Nephron progenitor cell (in vitro differentiated cells): ENCODE data around the gene MYH7.
A peak's percentile ranks its signal among the peaks of the same experiment; 100 is the strongest.

Source experiments
- DNase-seq: peaks from one replicate; pipeline ENCODE4 v3.0.0; 2021
- H3K27ac Mint-ChIP-seq: 2 replicates; pipeline ENCODE4 v1.8.0; 2021; ENCODE audit warnings: mild to moderate bottlenecking, moderate library complexity, mixed read lengths
- H3K27me3 Mint-ChIP-seq: 2 replicates; pipeline ENCODE4 v1.8.0; 2021; ENCODE audit warnings: mild to moderate bottlenecking, low read depth, mixed read lengths; ENCODE audit not compliant: poor library complexity
- H3K36me3 Mint-ChIP-seq: 2 replicates; pipeline ENCODE4 v1.8.0; 2021; ENCODE audit warnings: low read depth, mixed read lengths
- H3K4me1 Mint-ChIP-seq: 2 replicates; pipeline ENCODE4 v1.8.0; 2021; ENCODE audit warnings: mixed read lengths
- H3K4me3 Mint-ChIP-seq: 2 replicates; pipeline ENCODE4 v1.8.0; 2021; ENCODE audit warnings: mild to moderate bottlenecking, moderate library complexity, mixed read lengths
- H3K9me3 Mint-ChIP-seq: 2 replicates; pipeline ENCODE4 v1.8.0; 2021; ENCODE audit warnings: mild to moderate bottlenecking, moderate library complexity, mixed read lengths
- CTCF ChIP-seq: fragments of 200-600 bp; sonication (generic); IDR thresholded peaks from 2 replicates; pipeline ENCODE4 v1.5.0; 2021; ENCODE audit warnings: antibody characterized with exemption

The MYH7 gene

GRCh38 chr14:23478109-23478759, 42.8 kb upstream of the MYH7 start:
- Mint-ChIP-seq H3K4me1 (peaks cover 21% of the 10 kb centered on the region), H3K27me3 (peaks cover 3% of the 10 kb centered on the region), H3K27ac (no peak overlapping the region), H3K9me3 (no peaks in the 10 kb centered on the region), H3K4me3 (no peak overlapping the region), H3K36me3 (peaks cover 43% of the 10 kb centered on the region)
- peak; percentile 76 for TF ChIP-seq CTCF
- peak; percentile 63 for DNase-seq

GRCh38 chr14:23470947-23471346, 35.5 kb upstream of the MYH7 start:
- no peak for TF ChIP-seq CTCF
- H3K36me3 Mint-ChIP-seq = peaks cover 33% of the 10 kb centered on the region
- no peak for DNase-seq
- H3K27ac Mint-ChIP-seq = no peak overlapping the region
- H3K4me1 Mint-ChIP-seq = no peaks in the 10 kb centered on the region
- H3K9me3 Mint-ChIP-seq = no peaks in the 10 kb centered on the region
- H3K4me3 Mint-ChIP-seq = no peak overlapping the region
- peaks cover 7% of the 10 kb centered on the region for H3K27me3 Mint-ChIP-seq

- no peak overlapping the region for H3K4me3 Mint-ChIP-seq
- H3K4me1 Mint-ChIP-seq = no peaks in the 10 kb centered on the region
- H3K36me3 Mint-ChIP-seq = peaks cover 24% of the 10 kb centered on the region
- H3K27ac Mint-ChIP-seq = no peak overlapping the region
- H3K9me3 Mint-ChIP-seq = no peaks in the 10 kb centered on the region
- no peak for DNase-seq
- H3K27me3 Mint-ChIP-seq = peaks cover 9% of the 10 kb centered on the region
- no peak for TF ChIP-seq CTCF
Observed at GRCh38 chr14:23469906-23470403, 34.5 kb upstream of the MYH7 start.

GRCh38 chr14:23469127-23469905, 33.9 kb upstream of the MYH7 start, which contains the start of gene NGDN:
Gene NGDN, plus strand, starts transcription at chr14:23469703. Its CDS starts 13 bp downstream, at chr14:23469716.
- Mint-ChIP-seq H3K36me3 (peaks cover 18% of the 10 kb centered on the region), H3K27me3 (peaks cover 15% of the 10 kb centered on the region), H3K27ac (no peak within 1 kb of the TSS), H3K9me3 (no peaks in the 10 kb centered on the region), H3K4me3 (no peak within 1 kb of the TSS), H3K4me1 (no peaks in the 10 kb centered on the region)
- DNase-seq = peak; percentile 93
- peak; percentile 86 for TF ChIP-seq CTCF

- Mint-ChIP-seq H3K27me3 (peaks cover 20% of the 10 kb centered on the region), H3K4me1 (no peaks in the 10 kb centered on the region), H3K27ac (no peak overlapping the region), H3K4me3 (no peak overlapping the region), H3K36me3 (peaks cover 13% of the 10 kb centered on the region), H3K9me3 (no peaks in the 10 kb centered on the region)
- no peak for DNase-seq
- TF ChIP-seq CTCF = no peak
Observed at GRCh38 chr14:23468704-23469126, 33.3 kb upstream of the MYH7 start.
